Measurements from ENCODE around the gene FRMD8. TPM values are rescaled to one million over a fixed set of nuclear protein-coding genes. Genes with fewer than 3 reads are reported as not detected.

FRMD8 gene
- total RNA-seq, 6 donors from 2014 or later, result 31.4 to 77.5 (median 45.8) TPM

DNA sequence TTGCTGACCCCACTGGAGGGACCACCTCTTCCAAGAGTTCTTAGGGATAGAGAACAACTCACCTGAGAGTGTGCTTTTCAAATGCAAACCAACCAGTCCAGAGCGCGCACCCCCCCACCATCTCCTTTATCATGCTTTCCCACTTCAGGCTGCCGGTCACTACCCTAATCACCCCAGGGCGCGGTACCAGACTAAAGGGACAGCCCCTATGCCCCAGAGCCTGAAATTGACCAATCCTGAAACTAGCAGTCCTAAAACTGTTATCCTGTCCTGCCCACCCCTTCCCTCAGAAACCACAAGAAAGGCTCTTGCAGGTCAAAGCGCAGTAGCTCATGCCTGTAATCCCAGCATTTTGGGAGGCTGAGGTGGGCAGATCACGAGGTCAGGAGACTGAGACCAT lies 73.1 kb downstream of the FRMD8 start:
- Histone ChIP-seq H3K27me3 (no peaks in the 10 kb centered on the region), H3K27ac (no peak overlapping the region), H3K9me3 (no peaks in the 10 kb centered on the region), H3K36me3 (no peaks in the 10 kb centered on the region), H3K4me3 (no peak overlapping the region), H3K4me1 (peaks cover 4 to 10% (median 7%) of the 10 kb centered on the region in 4 donors)
- DNase-seq, result no peak
- WGBS, 2 donors, result 79 to 86% methylated on average over 7 of the region's 7 CpGs
- TF ChIP-seq POLR2A (IDR thresholded peaks at IDR 0.05) (no peak), POLR2AphosphoS5 (IDR thresholded peaks at IDR 0.05) (no peak), EP300 (IDR thresholded peaks at IDR 0.05) (no peak)
- TF ChIP-seq, protein P1, sequence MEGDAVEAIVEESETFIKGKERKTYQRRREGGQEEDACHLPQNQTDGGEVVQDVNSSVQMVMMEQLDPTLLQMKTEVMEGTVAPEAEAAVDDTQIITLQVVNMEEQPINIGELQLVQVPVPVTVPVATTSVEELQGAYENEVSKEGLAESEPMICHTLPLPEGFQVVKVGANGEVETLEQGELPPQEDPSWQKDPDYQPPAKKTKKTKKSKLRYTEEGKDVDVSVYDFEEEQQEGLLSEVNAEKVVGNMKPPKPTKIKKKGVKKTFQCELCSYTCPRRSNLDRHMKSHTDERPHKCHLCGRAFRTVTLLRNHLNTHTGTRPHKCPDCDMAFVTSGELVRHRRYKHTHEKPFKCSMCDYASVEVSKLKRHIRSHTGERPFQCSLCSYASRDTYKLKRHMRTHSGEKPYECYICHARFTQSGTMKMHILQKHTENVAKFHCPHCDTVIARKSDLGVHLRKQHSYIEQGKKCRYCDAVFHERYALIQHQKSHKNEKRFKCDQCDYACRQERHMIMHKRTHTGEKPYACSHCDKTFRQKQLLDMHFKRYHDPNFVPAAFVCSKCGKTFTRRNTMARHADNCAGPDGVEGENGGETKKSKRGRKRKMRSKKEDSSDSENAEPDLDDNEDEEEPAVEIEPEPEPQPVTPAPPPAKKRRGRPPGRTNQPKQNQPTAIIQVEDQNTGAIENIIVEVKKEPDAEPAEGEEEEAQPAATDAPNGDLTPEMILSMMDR (IDR thresholded peaks at IDR 0.05), result no peak
- no peak for ATAC-seq (ENCODE audit: low FRiP score in 2 of 2)

Small RNA genes lying within 50 kb of the gene (small RNA-seq; reads per million reads assigned to genes)
- 0 reads per million in 4 donors for gene RF01684

Other genes with a start within 250 kb of the FRMD8 start
- not detected for gene SPDYC, start 216.4 kb upstream of the FRMD8 start, total RNA-seq
- 100 to 1,000 TPM; 152 to 327 (median 235) TPM for gene CAPN1, start 204.7 kb upstream of the FRMD8 start, total RNA-seq
- gene POLA2, start 124.7 kb upstream of the FRMD8 start, total RNA-seq, result 10 to 100 TPM in 3 of 6 donors, 1 to 10 TPM in 3; 6.0 to 19.9 (median 8.7) TPM
- 10 to 100 TPM in 5 of 6 donors, 1 to 10 TPM in 1; 7.7 to 45.2 (median 14.6) TPM for gene CDC42EP2, start 71.8 kb upstream of the FRMD8 start, total RNA-seq
- 10 to 100 TPM; 32.1 to 68.1 (median 54.7) TPM for gene DPF2, start 52.8 kb upstream of the FRMD8 start, total RNA-seq
- gene TIGD3, start 31.9 kb upstream of the FRMD8 start, total RNA-seq, result under 1 TPM in 4 of 6 donors, not detected in 2; 0.15 to 0.51 (median 0.35) TPM
- gene SLC25A45, start 4.0 kb upstream of the FRMD8 start, total RNA-seq, result 10 to 100 TPM in 4 of 6 donors, 1 to 10 TPM in 2; 5.5 to 40.8 (median 19.4) TPM
- gene NEAT1, start 36.2 kb downstream of the FRMD8 start, total RNA-seq, result 1,000 to 10,000 TPM in 3 of 6 donors, 100 to 1,000 TPM in 3; 245 to 3,084 (median 1,019) TPM
- over 10,000 TPM in 5 of 6 donors, 1,000 to 10,000 TPM in 1; 9,697 to 52,390 (median 19,698) TPM for gene MALAT1, start 112.4 kb downstream of the FRMD8 start, total RNA-seq
- 100 to 1,000 TPM in 1 of 6 donors, 10 to 100 TPM in 5; 64.0 to 120 (median 88.8) TPM for gene SCYL1, start 138.4 kb downstream of the FRMD8 start, total RNA-seq
- gene LTBP3, start 171.7 kb downstream of the FRMD8 start, total RNA-seq, result 100 to 1,000 TPM in 5 of 6 donors, 10 to 100 TPM in 1; 99.9 to 479 (median 131) TPM
- 10 to 100 TPM; 22.6 to 60.7 (median 39.7) TPM for gene ZNRD2, start 183.8 kb downstream of the FRMD8 start, total RNA-seq
- 10 to 100 TPM; 27.9 to 65.8 (median 45.3) TPM for gene FAM89B, start 185.9 kb downstream of the FRMD8 start, total RNA-seq
- 100 to 1,000 TPM in 4 of 6 donors, 10 to 100 TPM in 2; 70.4 to 220 (median 133) TPM for gene EHBP1L1, start 189.4 kb downstream of the FRMD8 start, total RNA-seq
- 1 to 10 TPM in 4 of 6 donors, under 1 TPM in 1, not detected in 1; 0.59 to 3.7 (median 1.7) TPM for gene KCNK7, start 209.2 kb downstream of the FRMD8 start, total RNA-seq
- gene MAP3K11, start 227.6 kb downstream of the FRMD8 start, total RNA-seq, result 100 to 1,000 TPM in 4 of 6 donors, 10 to 100 TPM in 2; 52.1 to 132 (median 107) TPM
- 10 to 100 TPM; 26.7 to 63.9 (median 43.9) TPM for gene PCNX3, start 229.1 kb downstream of the FRMD8 start, total RNA-seq